Thymus (tissue), 11 donors: ENCODE measurements around the gene ATAD3B. TPM values are rescaled to one million over a fixed set of nuclear protein-coding genes. Genes with fewer than 3 reads are reported as not detected.

Experiments used
- DNase-seq, 9 donors: peaks; one replicate each; pipeline ENCODE4 v3.0.0-alpha.2; 2013; ENCODE audit warnings: low spot score in 9 of 9, low read depth in 6 of 9, missing footprints in 1 of 9
- H3K27ac ChIP-seq, 2 donors: one replicate each; pipeline ENCODE4 v1.5.1; 2013; ENCODE audit warnings: control low read depth in 1 of 2, low read depth in 1 of 2, low read length in 1 of 2, mild to moderate bottlenecking in 1 of 2, moderate library complexity in 1 of 2
- H3K27me3 ChIP-seq, 2 donors: one replicate each; pipeline ENCODE4 v1.5.1; 2013; ENCODE audit warnings: low read length in 1 of 2; ENCODE audit not compliant: control insufficient read depth in 2 of 2, insufficient read depth in 1 of 2
- H3K36me3 ChIP-seq, 2 donors: one replicate each; pipeline ENCODE4 v1.5.1; 2013; ENCODE audit warnings: low read length in 1 of 2, mild to moderate bottlenecking in 1 of 2, moderate library complexity in 1 of 2; ENCODE audit not compliant: control insufficient read depth in 2 of 2, insufficient read depth in 2 of 2
- H3K4me1 ChIP-seq, 2 donors: one replicate each; pipeline ENCODE4 v1.5.1; 2013; ENCODE audit warnings: low read length in 2 of 2; ENCODE audit not compliant: control insufficient read depth in 2 of 2, insufficient read depth in 2 of 2
- H3K4me3 ChIP-seq, 2 donors: one replicate each; pipeline ENCODE4 v1.5.1; 2013; ENCODE audit warnings: low read length in 2 of 2, control low read depth in 1 of 2, mild to moderate bottlenecking in 1 of 2
- H3K9me3 ChIP-seq, 2 donors: one replicate each; pipeline ENCODE4 v1.5.1; 2013; ENCODE audit warnings: low read length in 1 of 2, mild to moderate bottlenecking in 1 of 2; ENCODE audit not compliant: control insufficient read depth in 2 of 2, insufficient read depth in 1 of 2
- WGBS: extraction: QIAGEN DNeasy Blood & Tissue Kit; methylation state at CpG from one replicate; pipeline ENCODE4 v1.1.7; 2013; 5-methylcytosine and 5-hydroxymethylcytosine counted together
- polyA plus RNA-seq: library from polyadenylated mRNA; stranded (reverse); fragments of 200-250 nt; gene quantifications from one replicate; pipeline ENCODE4 v1.2.3, GENCODE V29; 2013
- total RNA-seq: library from RNA; stranded (reverse); fragments of 120-200 nt; gene quantifications from one replicate; pipeline ENCODE4 v1.2.4, GENCODE V29; 2013
- donor health status: healthy.

ATAD3B gene
- total and polyA plus RNA-seq, 2 donors: 14.9 to 58.9 TPM

DNA sequence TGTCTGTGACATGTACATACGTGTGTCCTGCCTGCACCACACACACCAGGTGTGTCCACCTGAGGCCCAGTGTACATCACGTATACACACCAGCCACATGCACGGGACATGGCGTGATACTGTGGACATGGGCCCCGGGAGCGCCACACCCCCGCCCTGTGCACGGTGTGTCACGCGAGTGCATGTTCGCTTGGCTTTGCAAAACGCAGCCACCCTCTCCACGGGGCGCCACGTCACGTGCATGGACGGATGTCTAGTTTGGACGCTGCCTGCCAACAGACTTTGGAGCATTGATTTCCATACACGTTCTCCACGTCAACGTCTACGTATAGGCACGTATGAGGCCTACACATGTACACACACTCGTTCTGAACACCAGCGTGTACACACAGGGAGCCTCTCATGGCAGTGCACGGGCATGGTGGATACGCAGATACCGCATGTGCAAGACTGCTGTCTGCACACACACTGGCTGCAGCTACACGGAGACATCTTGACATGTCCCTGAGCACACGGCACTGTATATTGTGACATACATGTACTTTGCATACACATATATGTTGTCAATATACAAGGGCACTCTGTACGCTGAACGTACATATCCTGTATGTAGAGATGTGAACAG lies 66.2 kb downstream of the ATAD3B start:
- no peak for DNase-seq
- peaks cover 5 to 25% of the 10 kb centered on the region in 2 donors for H3K27me3 ChIP-seq
- 98% methylated on average over 32 of the region's 32 CpGs for WGBS

GRCh38 chr1:1538334-1538733 lies 66.8 kb downstream of the ATAD3B start:
- Histone ChIP-seq H3K9me3 (no peaks in the 10 kb centered on the region), H3K36me3 (peaks cover 14 to 38% of the 10 kb centered on the region in 2 donors), H3K4me1 (peaks cover 2 to 8% of the 10 kb centered on the region in 2 donors), H3K27me3 (peaks cover 5 to 25% of the 10 kb centered on the region in 2 donors), H3K4me3 (no peak overlapping the region), H3K27ac (no peak overlapping the region)
- no peak for DNase-seq
- whole genome bisulfite sequencing: 98% methylated on average over 23 of the region's 23 CpGs

More for the DNA sequence above, 66.2 kb downstream of the ATAD3B start:
- Histone ChIP-seq H3K4me3 (no peak overlapping the region), H3K4me1 (peaks cover 2 to 8% of the 10 kb centered on the region in 2 donors), H3K36me3 (peaks cover 13 to 32% of the 10 kb centered on the region in 2 donors), H3K9me3 (no peaks in the 10 kb centered on the region), H3K27ac (no peak overlapping the region)

DNA sequence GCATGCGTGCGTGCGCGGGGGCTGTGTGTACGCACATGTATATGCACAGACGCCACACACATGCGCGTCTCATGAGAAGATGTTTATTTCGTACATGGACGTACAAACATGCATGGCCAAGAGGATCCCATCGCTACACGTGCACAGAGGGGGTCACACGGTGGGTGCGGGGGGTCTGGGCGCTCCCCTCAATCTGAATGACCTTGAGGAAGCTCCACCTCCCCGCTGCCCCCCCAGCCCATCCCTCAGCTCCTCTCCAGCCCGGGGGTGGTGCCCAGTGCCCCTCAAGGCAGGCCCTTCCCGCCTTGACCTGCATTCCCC lies 67.4 kb downstream of the ATAD3B start:
- no peak overlapping the region for H3K27ac ChIP-seq
- no peak for DNase-seq
- 94% methylated on average over 18 of the region's 18 CpGs for WGBS
- no peaks in the 10 kb centered on the region for H3K9me3 ChIP-seq
- no peak overlapping the region for H3K4me3 ChIP-seq
- H3K27me3 ChIP-seq: peaks cover 5 to 25% of the 10 kb centered on the region in 2 donors
- peaks cover 21 to 44% of the 10 kb centered on the region in 2 donors for H3K36me3 ChIP-seq
- peaks cover 2 to 8% of the 10 kb centered on the region in 2 donors for H3K4me1 ChIP-seq

DNA sequence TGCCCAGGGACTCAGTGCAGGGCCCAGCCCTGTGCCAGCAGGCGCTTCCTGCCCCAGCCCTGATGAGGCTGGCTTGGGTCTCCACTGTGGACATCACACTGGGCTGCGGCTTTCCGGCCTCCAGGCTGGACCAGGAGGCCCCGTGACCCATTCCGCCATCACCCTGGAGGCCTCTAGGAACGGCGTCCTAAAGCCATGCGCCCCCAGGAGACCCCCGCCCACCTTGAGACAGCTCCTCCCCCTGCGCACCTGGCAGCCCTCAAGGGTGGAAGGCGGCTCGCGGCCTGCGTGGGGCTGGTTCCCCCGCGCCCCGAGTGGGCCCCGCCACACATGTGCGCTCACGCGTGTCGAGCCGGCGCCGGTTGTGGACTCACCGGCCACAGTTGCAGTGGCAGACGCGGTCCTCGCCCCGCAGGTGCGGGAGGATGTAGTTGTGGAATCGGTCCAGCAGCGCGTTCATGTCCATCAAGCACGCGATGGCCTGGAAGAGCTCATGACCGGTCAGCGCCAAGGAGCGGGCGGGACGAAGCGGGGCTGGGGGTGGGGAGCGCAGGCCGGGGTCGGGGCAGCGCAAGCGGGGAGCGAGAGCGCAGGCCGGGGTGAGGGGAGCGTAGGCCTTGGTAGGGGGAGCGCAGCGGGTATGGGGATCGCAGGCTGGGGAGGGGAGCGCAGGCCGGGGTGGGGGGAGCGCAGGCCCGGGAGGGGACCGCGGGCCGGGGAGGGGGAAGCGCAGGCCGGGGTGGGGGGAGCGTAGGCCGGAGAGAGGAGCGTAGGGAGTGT lies 67.9 kb downstream of the ATAD3B start:
- peak overlapping the region in 1 of 2 donors; percentile 65 for H3K4me3 ChIP-seq
- 34% methylated on average over 66 of the region's 66 CpGs for WGBS
- peaks cover 21 to 42% of the 10 kb centered on the region in 2 donors for H3K36me3 ChIP-seq
- peaks cover 2 to 8% of the 10 kb centered on the region in 2 donors for H3K4me1 ChIP-seq
- no peaks in the 10 kb centered on the region for H3K9me3 ChIP-seq
- no peak for DNase-seq
- H3K27me3 ChIP-seq: peaks cover 5 to 25% of the 10 kb centered on the region in 2 donors
- no peak overlapping the region for H3K27ac ChIP-seq

DNA sequence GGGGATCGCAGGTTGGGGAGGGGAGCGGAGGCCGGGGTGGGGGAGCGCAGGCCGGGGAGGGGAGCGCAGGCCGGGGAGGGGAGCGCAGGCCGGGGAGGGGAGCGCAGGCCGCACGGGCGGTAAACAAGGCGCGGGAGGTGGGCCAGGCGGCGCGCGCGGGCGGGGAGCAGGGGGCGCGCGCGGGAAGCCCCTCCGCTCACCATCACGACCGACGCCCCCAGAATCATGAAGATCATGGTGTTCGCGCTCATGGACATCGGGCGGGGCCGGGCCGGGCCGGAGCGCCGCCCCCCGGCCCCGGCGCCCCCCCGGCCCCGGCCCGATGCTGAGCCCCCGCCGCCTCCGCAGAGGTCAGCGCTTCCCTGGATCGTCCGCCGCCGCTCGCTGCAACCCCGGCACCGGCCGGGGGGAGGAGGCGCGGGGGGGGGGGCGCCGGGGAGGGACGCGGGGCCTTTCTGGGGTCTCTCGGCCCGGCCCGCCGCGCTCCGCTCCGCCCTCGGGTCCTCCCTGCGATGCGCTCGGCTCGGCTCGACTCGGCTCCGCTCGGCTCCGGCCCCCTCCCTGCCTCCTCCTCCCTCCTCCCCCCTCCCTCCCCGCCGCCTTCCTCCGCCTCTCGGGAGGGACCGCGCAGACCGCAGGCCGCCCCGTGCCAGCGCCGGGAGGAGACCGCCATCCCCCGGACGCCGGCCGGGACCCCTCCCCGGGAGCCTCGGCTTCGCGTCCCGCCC lies 68.7 kb downstream of the ATAD3B start, which contains the start of gene TMEM240:
Gene TMEM240 (minus strand): TSS at position 535 of the 728 bp plus-strand sequence. CDS start 278 bp downstream, at position 257.
- peaks cover 5 to 25% of the 10 kb centered on the region in 2 donors for H3K27me3 ChIP-seq
- H3K9me3 ChIP-seq: no peaks in the 10 kb centered on the region
- peaks cover 2 to 8% of the 10 kb centered on the region in 2 donors for H3K4me1 ChIP-seq
- 4% methylated on average over 93 of the region's 100 CpGs for WGBS
- peak within 1 kb of the TSS in 1 of 2 donors; percentile 65 for H3K4me3 ChIP-seq
- H3K27ac ChIP-seq: peak within 1 kb of the TSS in 1 of 2 donors; percentile 18
- peak in 6 of 9 donors; percentile 9 to 52 (median 24) for DNase-seq
- peaks cover 21 to 40% of the 10 kb centered on the region in 2 donors for H3K36me3 ChIP-seq

DNA sequence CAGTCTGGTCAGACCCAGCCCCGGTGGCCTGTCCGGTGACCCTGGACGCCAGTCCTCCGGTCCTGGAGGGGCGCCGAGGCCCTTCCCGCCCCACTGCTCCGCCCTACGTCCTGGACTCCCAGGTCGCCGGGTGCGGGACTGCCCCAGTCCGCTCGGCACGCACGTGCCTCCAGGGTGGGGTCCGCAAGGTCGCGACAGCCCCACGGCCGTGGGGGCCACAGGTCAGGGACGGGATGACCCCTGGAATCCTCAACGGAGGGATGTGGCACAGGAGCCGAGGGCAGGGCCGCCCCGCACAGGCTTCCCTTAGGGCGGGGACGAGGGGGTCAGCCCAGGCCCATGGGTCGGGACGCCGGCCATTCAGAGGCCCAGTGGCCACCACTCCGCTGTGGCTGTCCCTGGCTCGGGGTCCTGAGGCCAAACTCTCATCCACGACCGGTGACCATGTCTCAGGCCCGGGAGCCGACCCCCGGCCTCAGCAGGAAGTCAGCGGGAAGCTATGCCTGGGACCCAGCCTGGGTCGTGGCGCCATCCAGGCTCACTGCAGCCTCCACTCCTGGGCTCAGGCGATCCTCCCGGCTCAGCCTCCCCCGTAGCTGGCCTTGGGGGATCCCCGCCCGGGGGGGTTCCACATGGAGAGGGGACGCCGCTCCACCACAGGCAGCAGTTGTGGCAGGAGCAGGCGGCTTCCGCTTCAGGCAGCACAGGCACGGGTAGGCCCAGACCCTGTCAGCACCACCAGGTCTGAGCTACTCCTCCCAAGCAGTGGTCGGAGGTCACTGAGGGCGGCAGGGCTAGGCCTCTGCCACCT lies 69.5 kb downstream of the ATAD3B start:
- DNase-seq: no peak
- peak overlapping the region in 1 of 2 donors; percentile 18 for H3K27ac ChIP-seq
- H3K4me3 ChIP-seq: peak overlapping the region in 1 of 2 donors; percentile 65
- 86% methylated on average over 53 of the region's 53 CpGs for WGBS
- peaks cover 21 to 35% of the 10 kb centered on the region in 2 donors for H3K36me3 ChIP-seq
- H3K27me3 ChIP-seq: peaks cover 5 to 25% of the 10 kb centered on the region in 2 donors
- peaks cover 2 to 8% of the 10 kb centered on the region in 2 donors for H3K4me1 ChIP-seq
- no peaks in the 10 kb centered on the region for H3K9me3 ChIP-seq

GRCh38 chr1:1541956-1542765 lies 70.6 kb downstream of the ATAD3B start:
- Histone ChIP-seq H3K36me3 (peaks cover 21 to 39% of the 10 kb centered on the region in 2 donors), H3K9me3 (no peaks in the 10 kb centered on the region), H3K4me3 (no peak overlapping the region), H3K4me1 (peaks cover 2 to 8% of the 10 kb centered on the region in 2 donors), H3K27me3 (peaks cover 5 to 25% of the 10 kb centered on the region in 2 donors), H3K27ac (no peak overlapping the region)
- 95% methylated on average over 37 of the region's 37 CpGs for whole genome bisulfite sequencing
- no peak for DNase-seq
